Upper lobe of left lung (tissue), 6 donors: Measurements from ENCODE around the gene TFEB. TPM values are rescaled to one million over a fixed set of nuclear protein-coding genes. Genes with fewer than 3 reads are reported as not detected.

Experiments
- ATAC-seq, 2 donors: fragments of 200-7000 bp; cut with Tn5 transposase; one replicate each; pipeline ENCODE4 v1.9.1; 2022; ENCODE audit warnings: mild to moderate bottlenecking in 2 of 2, moderate library complexity in 2 of 2; ENCODE audit not compliant: low FRiP score in 2 of 2
- DNase-seq, 2 donors: peaks; one replicate each; pipeline ENCODE4 v3.0.0-alpha.2; 2019 to 2020
- H3K27ac ChIP-seq, 4 donors: fragments of 200-600 bp; sonication (generic); one replicate each; pipeline ENCODE4 v1.5.1; 2016 to 2019
- H3K27me3 ChIP-seq, 4 donors: fragments of 200-600 bp; sonication (generic); one replicate each; pipeline ENCODE4 v1.5.1; 2017 to 2019
- H3K36me3 ChIP-seq, 4 donors: fragments of 200-600 bp; sonication (generic); one replicate each; pipeline ENCODE4 v1.5.1; 2016 to 2019
- H3K4me1 ChIP-seq, 4 donors: fragments of 200-600 bp; sonication (generic); one replicate each; pipeline ENCODE4 v1.5.1; 2018 to 2019
- H3K4me3 ChIP-seq, 4 donors: fragments of 200-600 bp; sonication (generic); one replicate each; pipeline ENCODE4 v1.5.1; 2017 to 2019; ENCODE audit warnings: mild to moderate bottlenecking in 2 of 4, moderate library complexity in 1 of 4
- H3K9me3 ChIP-seq, 4 donors: fragments of 200-600 bp; sonication (generic); one replicate each; pipeline ENCODE4 v1.5.1; 2018 to 2019
- EP300 ChIP-seq, 4 donors: sonication (generic); formaldehyde crosslinking; IDR thresholded peaks; one replicate each; pipeline ENCODE4 v1.5.1; 2017; ENCODE audit warnings: antibody characterized with exemption in 4 of 4, control low read depth in 2 of 4
- POLR2A ChIP-seq, 4 donors: fragments of 450-650 bp; IDR thresholded peaks; one replicate each; pipeline ENCODE4 v1.5.1; 2016 to 2017; ENCODE audit warnings: antibody characterized with exemption in 4 of 4, mild to moderate bottlenecking in 2 of 4
- POLR2AphosphoS5 ChIP-seq, 2 donors: sonication (generic); formaldehyde crosslinking; IDR thresholded peaks; one replicate each; pipeline ENCODE4 v1.5.1; 2017; ENCODE audit warnings: antibody characterized with exemption in 2 of 2
- WGBS, 2 donors: methylation state at CpG; one replicate each; pipeline ENCODE4 v1.1.5; 2017 to 2018; 5-methylcytosine and 5-hydroxymethylcytosine counted together
- total RNA-seq, 6 donors: library from RNA; depleted of rRNA in 4 of 6; stranded (reverse); fragments of >200 nt in 4 of 6; gene quantifications; one replicate each; pipeline versions ENCODE4 v1.1.0 to v1.2.1, GENCODE V29; 2016 to 2021
- TF ChIP-seq, protein P1 (sequence below), 6 experiments: fragments of 450-650 bp in 4 of 6; fragments of 200-600 bp in 2 of 6; sonication (generic) in 2 of 6; IDR thresholded peaks; one replicate each; pipeline ENCODE4 v1.5.1; 2016 to 2019; ENCODE audit warnings: antibody characterized with exemption in 6 of 6
- donor health status: DM: no; HTN: no; CAD: no; lungs with moderate emphysema.
- donor health status: DM: no; HTN: yes; CAD: no; lungs with severe emphysema.

The TFEB gene
- total RNA-seq, 6 donors from 2014 or later: 20.2 to 46.0 (median 27.3) TPM

DNA sequence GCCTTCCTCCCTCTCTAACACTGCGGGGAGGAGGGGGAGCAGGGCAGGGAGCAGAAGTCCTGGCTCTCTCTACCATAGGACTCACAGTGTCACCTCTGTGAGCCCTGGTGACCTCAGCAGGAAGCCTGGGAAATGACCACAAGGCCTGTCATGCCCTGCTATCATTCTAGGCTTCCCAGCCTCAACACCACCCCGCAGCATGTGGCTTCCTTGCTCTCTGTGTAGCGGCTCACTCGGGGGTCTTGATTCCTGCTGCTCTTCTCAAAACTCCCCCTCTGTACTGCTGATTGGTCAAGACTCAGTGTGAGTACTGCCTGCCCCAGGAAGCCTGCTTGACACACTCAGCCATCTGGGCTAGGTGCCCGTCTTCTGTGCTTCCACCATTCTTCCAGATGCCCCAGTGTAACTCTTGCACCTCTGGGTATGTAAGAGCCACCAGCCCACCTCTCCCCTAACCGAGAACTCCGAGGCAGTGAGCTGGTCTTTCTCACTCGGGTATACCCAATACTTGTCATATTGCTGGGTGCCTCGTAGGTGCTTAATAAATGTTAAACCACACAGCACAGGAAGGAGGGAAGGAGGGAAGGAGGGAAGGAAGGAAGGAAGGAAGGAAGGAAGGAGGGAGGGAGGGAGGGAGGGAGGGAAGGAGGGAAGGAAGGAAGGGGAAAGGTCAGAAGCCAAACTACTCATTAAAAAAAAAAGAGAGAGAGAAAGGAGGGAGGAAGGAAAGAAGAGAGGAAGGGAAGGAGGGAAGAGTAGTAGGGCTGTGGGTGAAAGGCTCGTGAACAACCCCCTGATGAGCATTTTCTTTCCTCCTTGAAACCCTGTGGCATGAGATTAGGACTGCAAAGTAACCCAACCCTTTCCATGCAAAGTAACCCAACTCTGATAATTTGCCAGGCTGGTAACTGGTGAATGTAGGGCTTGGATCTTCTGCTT is 92.2 kb downstream of the TFEB start:
- ATAC-seq (no peak), DNase-seq (no peak)
- no peaks in the 10 kb centered on the region for H3K36me3 ChIP-seq
- 56 to 59% methylated on average over 9 to 10 of the region's 10 CpGs for WGBS, 2 donors
- peaks cover 0 to 8% (median 3%) of the 10 kb centered on the region in 4 donors for H3K27me3 ChIP-seq
- H3K4me1 ChIP-seq: peaks cover 11 to 26% (median 19%) of the 10 kb centered on the region in 4 donors
- no peaks in the 10 kb centered on the region for H3K9me3 ChIP-seq
- H3K4me3 ChIP-seq: no peak overlapping the region
- TF ChIP-seq POLR2A (IDR thresholded peaks at IDR 0.05): no peak
- TF ChIP-seq, protein P1, sequence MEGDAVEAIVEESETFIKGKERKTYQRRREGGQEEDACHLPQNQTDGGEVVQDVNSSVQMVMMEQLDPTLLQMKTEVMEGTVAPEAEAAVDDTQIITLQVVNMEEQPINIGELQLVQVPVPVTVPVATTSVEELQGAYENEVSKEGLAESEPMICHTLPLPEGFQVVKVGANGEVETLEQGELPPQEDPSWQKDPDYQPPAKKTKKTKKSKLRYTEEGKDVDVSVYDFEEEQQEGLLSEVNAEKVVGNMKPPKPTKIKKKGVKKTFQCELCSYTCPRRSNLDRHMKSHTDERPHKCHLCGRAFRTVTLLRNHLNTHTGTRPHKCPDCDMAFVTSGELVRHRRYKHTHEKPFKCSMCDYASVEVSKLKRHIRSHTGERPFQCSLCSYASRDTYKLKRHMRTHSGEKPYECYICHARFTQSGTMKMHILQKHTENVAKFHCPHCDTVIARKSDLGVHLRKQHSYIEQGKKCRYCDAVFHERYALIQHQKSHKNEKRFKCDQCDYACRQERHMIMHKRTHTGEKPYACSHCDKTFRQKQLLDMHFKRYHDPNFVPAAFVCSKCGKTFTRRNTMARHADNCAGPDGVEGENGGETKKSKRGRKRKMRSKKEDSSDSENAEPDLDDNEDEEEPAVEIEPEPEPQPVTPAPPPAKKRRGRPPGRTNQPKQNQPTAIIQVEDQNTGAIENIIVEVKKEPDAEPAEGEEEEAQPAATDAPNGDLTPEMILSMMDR (IDR thresholded peaks at IDR 0.05): no peak
- TF ChIP-seq POLR2AphosphoS5 (IDR thresholded peaks at IDR 0.05): no peak
- TF ChIP-seq EP300 (IDR thresholded peaks at IDR 0.05): no peak
- H3K27ac ChIP-seq: peak overlapping the region in 2 of 4 donors; percentile 26 to 59

DNA sequence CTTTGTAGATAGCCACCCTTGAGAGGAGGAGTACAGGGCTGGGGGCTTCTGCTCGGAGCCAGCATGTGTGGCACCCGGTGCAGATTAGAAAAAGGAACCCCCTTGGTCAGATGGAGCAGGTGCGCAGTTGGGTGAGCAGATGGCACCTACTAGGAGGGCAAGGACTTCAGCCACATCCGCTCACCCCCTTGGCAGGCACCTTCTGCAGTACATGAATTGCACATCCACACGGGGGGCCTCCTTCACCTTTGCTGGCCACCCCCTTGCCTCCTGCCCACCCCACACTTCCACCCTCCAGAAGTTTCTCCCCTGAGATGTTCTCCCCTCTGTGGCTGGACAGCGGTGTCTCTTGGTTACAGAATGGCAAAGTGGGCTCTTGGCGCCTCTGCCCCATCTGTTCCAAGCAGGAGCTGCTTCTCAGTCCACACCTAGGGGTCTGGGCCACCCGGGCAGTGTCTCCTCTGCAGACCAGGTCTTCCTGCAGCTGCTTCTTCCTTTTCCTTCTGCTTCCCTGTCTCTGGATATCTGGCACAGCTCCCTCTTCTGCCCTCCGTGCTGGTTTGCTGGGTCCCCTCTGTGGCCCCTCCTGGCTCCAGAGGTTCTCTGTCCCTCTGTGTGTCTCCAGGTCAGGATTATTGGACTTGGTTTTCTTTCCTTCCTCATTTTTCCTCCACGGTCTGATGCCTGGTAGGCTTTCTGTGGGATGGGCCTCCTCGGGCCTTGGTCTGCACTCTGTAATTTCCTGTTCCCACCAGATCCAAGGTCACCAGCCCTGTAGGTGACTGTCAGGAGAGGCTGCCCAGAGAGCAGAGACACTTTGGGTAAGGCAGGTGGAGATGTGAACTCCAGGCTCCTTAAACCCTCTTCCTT is 93.1 kb downstream of the TFEB start:
- Histone ChIP-seq H3K27ac (peak overlapping the region in 2 of 4 donors; percentile 26 to 59), H3K4me1 (peaks cover 20 to 34% (median 27%) of the 10 kb centered on the region in 4 donors), H3K4me3 (no peak overlapping the region), H3K9me3 (no peaks in the 10 kb centered on the region), H3K36me3 (no peaks in the 10 kb centered on the region), H3K27me3 (peaks cover 0 to 17% (median 11%) of the 10 kb centered on the region in 4 donors)
- DNase-seq (no peak), ATAC-seq (no peak)
- TF ChIP-seq POLR2A (IDR thresholded peaks at IDR 0.05) (no peak), POLR2AphosphoS5 (IDR thresholded peaks at IDR 0.05) (no peak), EP300 (IDR thresholded peaks at IDR 0.05) (no peak)
- TF ChIP-seq, protein P1 (IDR thresholded peaks at IDR 0.05): no peak
- 64 to 74% methylated on average over 11 of the region's 11 CpGs for WGBS, 2 donors

GRCh38 chr6:41641352-41641925 is 94.0 kb downstream of the TFEB start:
- DNase-seq (no peak), ATAC-seq (no peak)
- WGBS, 2 donors: 76 to 90% methylated on average over 8 to 9 of the region's 9 CpGs
- peaks cover 29 to 43% (median 33%) of the 10 kb centered on the region in 4 donors for H3K4me1 ChIP-seq
- peaks cover 0 to 23% (median 14%) of the 10 kb centered on the region in 4 donors for H3K27me3 ChIP-seq
- no peaks in the 10 kb centered on the region for H3K36me3 ChIP-seq
- H3K9me3 ChIP-seq: no peaks in the 10 kb centered on the region
- H3K4me3 ChIP-seq: no peak overlapping the region
- TF ChIP-seq, protein P1 (IDR thresholded peaks at IDR 0.05): no peak
- TF ChIP-seq POLR2A (IDR thresholded peaks at IDR 0.05) (no peak), POLR2AphosphoS5 (IDR thresholded peaks at IDR 0.05) (no peak), EP300 (IDR thresholded peaks at IDR 0.05) (no peak)
- peak overlapping the region in 1 of 4 donors; percentile 59 for H3K27ac ChIP-seq

DNA sequence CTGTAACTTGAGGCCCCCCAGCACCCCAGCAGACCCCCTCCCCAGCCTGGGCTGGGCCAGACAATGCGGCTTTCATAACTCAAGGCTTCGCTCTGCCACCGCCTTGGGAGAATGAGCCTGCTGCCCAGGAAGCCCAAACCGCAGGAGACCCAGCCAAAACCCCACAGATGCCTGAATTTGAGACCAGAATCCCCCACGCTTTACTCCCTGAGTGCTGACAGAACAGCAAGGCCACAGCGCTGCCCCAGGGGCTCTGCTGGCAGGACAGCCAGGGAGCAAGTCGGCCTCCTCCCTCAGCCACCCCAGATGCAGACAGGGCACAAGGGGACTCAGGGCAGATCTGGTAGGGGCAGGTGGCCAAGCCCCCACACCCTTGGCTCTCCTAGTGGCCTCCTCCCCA is 95.0 kb downstream of the TFEB start:
- no peak for TF ChIP-seq POLR2AphosphoS5 (IDR thresholded peaks at IDR 0.05)
- TF ChIP-seq EP300 (IDR thresholded peaks at IDR 0.05): no peak
- no peak for TF ChIP-seq POLR2A (IDR thresholded peaks at IDR 0.05)
- TF ChIP-seq, protein P1 (IDR thresholded peaks at IDR 0.05): no peak
- H3K27me3 ChIP-seq: peaks cover 0 to 23% (median 14%) of the 10 kb centered on the region in 4 donors
- no peak overlapping the region for H3K4me3 ChIP-seq
- DNase-seq (no peak), ATAC-seq (no peak)
- whole genome bisulfite sequencing, 2 donors: 85 to 94% methylated on average over 7 of the region's 7 CpGs
- no peaks in the 10 kb centered on the region for H3K9me3 ChIP-seq
- H3K27ac ChIP-seq: peak overlapping the region in 1 of 4 donors; percentile 79
- H3K36me3 ChIP-seq: no peaks in the 10 kb centered on the region
- H3K4me1 ChIP-seq: peaks cover 29 to 40% (median 33%) of the 10 kb centered on the region in 4 donors
